AG04450 (cell line): Measurements from ENCODE around the gene PIK3R3. TPM values are rescaled to one million over a fixed set of nuclear protein-coding genes. Genes with fewer than 3 reads are reported as not detected.
A peak's percentile ranks its signal among the peaks of the same experiment; 100 is the strongest.

Source experiments
- CTCF ChIA-PET: fragments of 300-600, 350-600 bp; formaldehyde crosslinking; extraction: SDS; loops from one replicate; lab custom pipeline; 2022; ENCODE audit warnings: antibody characterized with exemption, inconsistent platforms; lab: Charles Lee
- POLR2A ChIA-PET: fragments of 350-600 bp; formaldehyde crosslinking; extraction: SDS; loops from one replicate; lab custom pipeline; 2021; ENCODE audit warnings: antibody characterized with exemption, inconsistent platforms; lab: Yijun Ruan, JAX
- DNase-seq: peaks from one replicate; pipeline ENCODE4 v3.0.0-alpha.2; 2011; ENCODE audit warnings: low read depth, low spot score
- H3K27ac ChIP-seq: one replicate; pipeline ENCODE4 v1.5.1; 2012; ENCODE audit warnings: low read depth, low read length, control low read depth
- H3K27me3 ChIP-seq: one replicate; pipeline ENCODE4 v1.6.0; 2012; ENCODE audit warnings: low read length; ENCODE audit not compliant: control insufficient read depth, insufficient read depth
- H3K4me3 ChIP-seq: 2 replicates; pipeline ENCODE4 v1.5.1; 2011; ENCODE audit warnings: mild to moderate bottlenecking, low read depth, low read length, control low read depth
- H3K9me3 ChIP-seq: 2 replicates; pipeline ENCODE4 v1.5.1; 2012; ENCODE audit warnings: low read length; ENCODE audit not compliant: control insufficient read depth, insufficient read depth
- CTCF ChIP-seq: IDR thresholded peaks from 2 replicates; pipeline ENCODE4 v1.5.1; 2011; ENCODE audit warnings: low read depth, low read length, control low read depth, inconsistent platforms
- polyA plus RNA-seq: library from polyadenylated mRNA; depleted of rRNA; stranded (reverse); fragments of >200 nt; gene quantifications from 2 replicates; pipeline ENCODE4 v1.2.3, GENCODE V29; 2011

The PIK3R3 gene
- polyA plus RNA-seq, 1 experiment, result 14.5 TPM

- Histone ChIP-seq H3K9me3 (no peaks in the 10 kb centered on the region; the same call in 1 of the 2 replicates), H3K4me3 (no peak within 1 kb of the TSS), H3K27ac (no peak within 1 kb of the TSS), H3K27me3 (no peaks in the 10 kb centered on the region)
- TF ChIP-seq CTCF, result no peak
- POLR2A ChIA-PET, result interaction anchor here (0.6 kb wide), 1 partner anchor 24 kb away, joined by 10 read pairs; no protein-coding TSS in a partner anchor
- DNase-seq, result no peak
- CTCF ChIA-PET, result interaction anchor here (9.6 kb wide), 1 partner anchor 140 kb away, joined by 188 read pairs; no protein-coding TSS in a partner anchor
Measured at GRCh38 chr1:46176211-46176865, 43.9 kb upstream of the PIK3R3 start, which contains the start of gene P3R3URF. Gene P3R3URF, minus strand, starts transcription at chr1:46176488. Its CDS starts 17 bp downstream, at chr1:46176471.

GRCh38 chr1:46175243-46175642, 42.8 kb upstream of the PIK3R3 start:
- Histone ChIP-seq H3K9me3 (no peaks in the 10 kb centered on the region; the same call in 1 of the 2 replicates), H3K4me3 (no peak overlapping the region), H3K27me3 (no peaks in the 10 kb centered on the region), H3K27ac (no peak overlapping the region)
- TF ChIP-seq CTCF, result no peak
- ChIA-PET CTCF (interaction anchor here (9.6 kb wide), 1 partner anchor 139 kb away, joined by 188 read pairs; no protein-coding TSS in a partner anchor), POLR2A (no interaction called here)
- DNase-seq, result no peak

- Histone ChIP-seq H3K27ac (peak within 1 kb of the TSS; percentile 1), H3K27me3 (peaks cover 4% of the 10 kb centered on the region), H3K9me3 (no peaks in the 10 kb centered on the region; the same call in 1 of the 2 replicates), H3K4me3 (no peak within 1 kb of the TSS)
- POLR2A ChIA-PET, result no interaction called here
- CTCF ChIA-PET, result interaction anchor here (9.6 kb wide), 1 partner anchor 138 kb away, joined by 188 read pairs; no protein-coding TSS in a partner anchor
- no peak for DNase-seq
- TF ChIP-seq CTCF, result no peak
Measured at GRCh38 chr1:46174448-46175231, 42.2 kb upstream of the PIK3R3 start, which contains the start of gene TSPAN1. Gene TSPAN1, plus strand, starts transcription at chr1:46175087. Its CDS starts 6,021 bp downstream, at chr1:46181108.

GRCh38 chr1:46173361-46173856, 41.0 kb upstream of the PIK3R3 start:
- no peak for DNase-seq
- H3K4me3 ChIP-seq, result no peak overlapping the region

More at GRCh38 chr1:46173361-46173856, 41.0 kb upstream of the PIK3R3 start:
- peaks cover 14% of the 10 kb centered on the region for H3K27me3 ChIP-seq
- H3K27ac ChIP-seq, result no peak overlapping the region
- POLR2A ChIA-PET, result interaction anchor here (0.6 to 1.2 kb wide), 2 partner anchors 40 to 41 kb away, joined by 3 to 4 read pairs; partner anchors contain the start of gene PIK3R3
- H3K9me3 ChIP-seq, result no peaks in the 10 kb centered on the region; the same call in 1 of the 2 replicates
- TF ChIP-seq CTCF, result no peak
- CTCF ChIA-PET, result interaction anchor here (2.5 kb wide), 1 partner anchor 137 kb away, joined by 11 read pairs; no protein-coding TSS in a partner anchor
